B cell (primary cell): ENCODE results near the gene DDX10. TPM values are rescaled to one million over a fixed set of nuclear protein-coding genes. Genes with fewer than 3 reads are reported as not detected.

Experiments used
- ATAC-seq: fragments of 200-7000 bp; cut with Tn5 transposase; one replicate; pipeline ENCODE4 v1.10.0; 2021; ENCODE audit warnings: low read depth, mild to moderate bottlenecking, moderate number of reproducible peaks, moderate library complexity
- CTCF ChIA-PET: fragments of 350-600 bp; sonication (Branson Sonifier 250); formaldehyde crosslinking; loops from one replicate; lab custom pipeline; 2021; ENCODE audit warnings: antibody characterized with exemption, inconsistent platforms; lab: Charles Lee
- POLR2A ChIA-PET: fragments of 350-600 bp; sonication (Branson Sonifier 250); formaldehyde crosslinking; loops from one replicate; lab custom pipeline; 2021; ENCODE audit warnings: antibody characterized with exemption; lab: Charles Lee
- DNase-seq: peaks from one replicate; pipeline ENCODE4 v3.0.0; 2013
- H2AFZ ChIP-seq: 2 replicates; pipeline ENCODE4 v1.6.1; 2012; ENCODE audit warnings: mild to moderate bottlenecking, low read depth, low read length; ENCODE audit not compliant: insufficient read depth, poor library complexity, severe bottlenecking
- H3K27ac ChIP-seq, 2 donors: 1 replicate in 1 of 2; 2 replicates in 1 of 2; pipeline ENCODE4 v1.5.1; 2012 to 2013; ENCODE audit warnings: low read length in 2 of 2, mild to moderate bottlenecking in 2 of 2, moderate library complexity in 1 of 2
- H3K27me3 ChIP-seq, 4 experiments: fragments of 200-600 bp in 1 of 4; sonication (generic) in 1 of 4; replicated peaks in 1 of 4; 1 replicate in 2 of 4; 2 replicates in 2 of 4; pipeline versions ENCODE4 v1.6.1 to v1.7.0; 2013 to 2016; ENCODE audit warnings: low read length in 3 of 4, mild to moderate bottlenecking in 2 of 4, mixed read lengths in 1 of 4, moderate library complexity in 1 of 4; ENCODE audit not compliant: insufficient read depth in 4 of 4, control insufficient read depth in 3 of 4; ENCODE audit errors: control extremely low read depth in 1 of 4
- H3K36me3 ChIP-seq, 2 experiments: replicated peaks in 1 of 2; 1 replicate in 1 of 2; 2 replicates in 1 of 2; pipeline versions ENCODE4 v1.6.1 to v1.7.1; 2013; ENCODE audit warnings: low read length in 1 of 2; ENCODE audit not compliant: insufficient read depth in 2 of 2, control insufficient read depth in 1 of 2; ENCODE audit errors: control extremely low read depth in 1 of 2, extremely low read depth in 1 of 2
- H3K4me1 ChIP-seq, 2 donors: fragments of 200-600 bp in 1 of 2; sonication (generic) in 1 of 2; 1 replicate in 1 of 2; 2 replicates in 1 of 2; pipeline versions ENCODE4 v1.5.1 to v1.6.1; 2013 to 2017; ENCODE audit warnings: low read length in 2 of 2; ENCODE audit not compliant: control insufficient read depth in 2 of 2, insufficient read depth in 2 of 2
- H3K4me2 ChIP-seq: replicated peaks from 2 replicates; pipeline ENCODE3; 2012; ENCODE audit warnings: mild to moderate bottlenecking, low read depth, low read length; ENCODE audit not compliant: poor library complexity, severe bottlenecking
- H3K4me3 ChIP-seq, 5 experiments: fragments of 200-600 bp in 1 of 5; sonication (generic) in 1 of 5; 1 replicate in 3 of 5; 2 replicates in 2 of 5; pipeline versions ENCODE4 v1.5.1 to v1.7.0; 2011 to 2016; ENCODE audit warnings: low read length in 4 of 5, mild to moderate bottlenecking in 4 of 5, low read depth in 2 of 5, control low read depth in 1 of 5, moderate library complexity in 1 of 5; ENCODE audit not compliant: insufficient read depth in 1 of 5; ENCODE audit errors: control extremely low read depth in 1 of 5, extremely low read depth in 1 of 5
- H3K79me2 ChIP-seq: fragments of 200-600 bp; sonication (generic); one replicate; pipeline ENCODE4 v1.6.0; 2016; ENCODE audit warnings: low read length; ENCODE audit not compliant: control insufficient read depth, insufficient read depth
- H3K9ac ChIP-seq: fragments of 200-600 bp; sonication (generic); 2 replicates; pipeline ENCODE4 v1.6.1; 2017; ENCODE audit warnings: mild to moderate bottlenecking, low read length, moderate library complexity
- H3K9me3 ChIP-seq, 3 donors: one replicate each; pipeline versions ENCODE4 v1.6.1 to v1.7.1; 2013; ENCODE audit warnings: low read length in 2 of 3; ENCODE audit not compliant: control insufficient read depth in 2 of 3, insufficient read depth in 1 of 3; ENCODE audit errors: control extremely low read depth in 1 of 3
- H4K20me1 ChIP-seq: 2 replicates; pipeline ENCODE4 v1.6.0; 2012; ENCODE audit warnings: mild to moderate bottlenecking, low read length; ENCODE audit not compliant: insufficient read depth, control insufficient read depth, poor library complexity, severe bottlenecking
- H3K27ac Mint-ChIP-seq: one replicate; pipeline ENCODE4 v1.8.0; 2021; ENCODE audit warnings: mixed read lengths
- H3K27me3 Mint-ChIP-seq: one replicate; pipeline ENCODE4 v1.8.0; 2021; ENCODE audit warnings: mixed read lengths
- H3K4me1 Mint-ChIP-seq: one replicate; pipeline ENCODE4 v1.8.0; 2021; ENCODE audit warnings: mixed read lengths
- H3K4me3 Mint-ChIP-seq: one replicate; pipeline ENCODE4 v1.8.0; 2021; ENCODE audit warnings: mixed read lengths
- H3K9me3 Mint-ChIP-seq: one replicate; pipeline ENCODE4 v1.8.0; 2022; ENCODE audit warnings: mixed read lengths; ENCODE audit not compliant: insufficient read depth
- EZH2 ChIP-seq: IDR thresholded peaks from 2 replicates; pipeline ENCODE4 v1.6.1; 2012; ENCODE audit warnings: borderline replicate concordance, low read depth, mild to moderate bottlenecking, moderate library complexity, low read length; ENCODE audit not compliant: insufficient read depth, poor library complexity, severe bottlenecking
- WGBS: methylation state at CpG from one replicate; pipeline ENCODE4 v1.1.5; 2013; ENCODE audit warnings: missing lambda C conversion rate; ENCODE audit not compliant: insufficient coverage; 5-methylcytosine and 5-hydroxymethylcytosine counted together
- intact Hi-C: fragments of 100-400 bp; cut with micrococcal nuclease; formaldehyde crosslinking; loops from one replicate; pipeline ENCODE4 v1.10.0; 2022
- polyA plus RNA-seq: library from polyadenylated mRNA; depleted of rRNA; stranded (reverse); fragments of >200 nt; gene quantifications from 2 replicates; pipeline ENCODE4 v1.2.3, GENCODE V29; 2012
- total RNA-seq, 2 donors: library from RNA; stranded (reverse); fragments of 120-200 nt in 1 of 2; gene quantifications; 1 replicate in 1 of 2; 2 replicates in 1 of 2; pipeline versions ENCODE4 v1.2.3 to v1.2.4, GENCODE V29; 2013 to 2022
- TF ChIP-seq, protein P1 (sequence below): fragments of 200-600 bp; IDR thresholded peaks from one replicate; pipeline ENCODE4 v1.8.0; 2022; ENCODE audit warnings: antibody characterized with exemption, mild to moderate bottlenecking

DDX10 gene
- total and polyA plus RNA-seq, 2 donors (not counting 1 experiment from before 2014, with no cell fraction given) = 15.6 to 30.6 TPM

DNA sequence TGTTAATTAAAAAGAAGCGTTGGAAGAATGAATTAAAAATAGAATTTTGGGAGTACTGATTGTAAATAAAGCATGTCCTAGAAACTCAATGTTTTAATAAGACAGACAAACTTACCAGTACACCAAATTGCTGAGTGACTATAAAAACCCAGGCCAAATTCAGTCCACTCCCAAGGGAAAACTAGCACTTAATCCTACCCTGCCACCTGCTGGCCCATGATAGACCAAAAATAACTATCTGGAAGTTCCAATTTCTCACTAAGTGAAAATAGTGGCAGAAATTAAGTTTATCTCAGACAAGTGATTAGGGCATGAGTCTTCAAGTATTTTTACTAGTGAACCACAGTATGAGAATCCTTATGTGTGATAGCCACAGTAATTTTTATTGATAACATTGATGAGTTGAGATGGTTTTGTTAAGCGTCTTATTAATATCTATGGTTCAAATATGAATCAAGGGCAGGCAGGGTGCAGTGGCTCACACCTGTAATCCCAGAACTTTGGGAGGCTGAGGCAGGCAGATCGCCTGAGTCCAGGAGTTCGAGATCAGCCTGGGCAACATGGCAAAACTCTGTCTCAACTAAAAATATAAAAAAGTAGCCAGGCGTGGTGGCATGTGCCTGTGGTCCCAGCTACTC lies 9.8 kb upstream of the DDX10 start:
- H2AFZ ChIP-seq = no peak overlapping the region
- DNase-seq (peak; percentile 35), ATAC-seq (no peak)
- POLR2A ChIA-PET = no interaction called here
- no peaks in the 10 kb centered on the region for H4K20me1 ChIP-seq
- Mint-ChIP-seq H3K27ac (no peak overlapping the region), H3K9me3 (no peaks in the 10 kb centered on the region), H3K4me1 (peaks cover 4% of the 10 kb centered on the region), H3K27me3 (peaks cover 8% of the 10 kb centered on the region), H3K4me3 (no peak overlapping the region)
- no peaks in the 10 kb centered on the region for H3K79me2 ChIP-seq
- no peak overlapping the region for H3K27ac ChIP-seq
- H3K4me2 ChIP-seq = no peak overlapping the region
- H3K4me3 ChIP-seq = no peak overlapping the region
- no peaks in the 10 kb centered on the region for H3K27me3 ChIP-seq
- intact Hi-C loops = no loop called here
- no peak overlapping the region for H3K9ac ChIP-seq
- H3K36me3 ChIP-seq = no peaks in the 10 kb centered on the region
- CTCF ChIA-PET = interaction anchor here (0.9 to 1.4 kb wide), 4 partner anchors 9 to 536 kb away, joined by 3 read pairs; no protein-coding TSS in a partner anchor
- WGBS = 93% methylated on average over 2 of the region's 5 CpGs
- no peaks in the 10 kb centered on the region for H3K9me3 ChIP-seq
- no peaks in the 10 kb centered on the region for H3K4me1 ChIP-seq
- TF ChIP-seq, protein P1, sequence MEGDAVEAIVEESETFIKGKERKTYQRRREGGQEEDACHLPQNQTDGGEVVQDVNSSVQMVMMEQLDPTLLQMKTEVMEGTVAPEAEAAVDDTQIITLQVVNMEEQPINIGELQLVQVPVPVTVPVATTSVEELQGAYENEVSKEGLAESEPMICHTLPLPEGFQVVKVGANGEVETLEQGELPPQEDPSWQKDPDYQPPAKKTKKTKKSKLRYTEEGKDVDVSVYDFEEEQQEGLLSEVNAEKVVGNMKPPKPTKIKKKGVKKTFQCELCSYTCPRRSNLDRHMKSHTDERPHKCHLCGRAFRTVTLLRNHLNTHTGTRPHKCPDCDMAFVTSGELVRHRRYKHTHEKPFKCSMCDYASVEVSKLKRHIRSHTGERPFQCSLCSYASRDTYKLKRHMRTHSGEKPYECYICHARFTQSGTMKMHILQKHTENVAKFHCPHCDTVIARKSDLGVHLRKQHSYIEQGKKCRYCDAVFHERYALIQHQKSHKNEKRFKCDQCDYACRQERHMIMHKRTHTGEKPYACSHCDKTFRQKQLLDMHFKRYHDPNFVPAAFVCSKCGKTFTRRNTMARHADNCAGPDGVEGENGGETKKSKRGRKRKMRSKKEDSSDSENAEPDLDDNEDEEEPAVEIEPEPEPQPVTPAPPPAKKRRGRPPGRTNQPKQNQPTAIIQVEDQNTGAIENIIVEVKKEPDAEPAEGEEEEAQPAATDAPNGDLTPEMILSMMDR = peak; percentile 40
- TF ChIP-seq EZH2 = no peak

DNA sequence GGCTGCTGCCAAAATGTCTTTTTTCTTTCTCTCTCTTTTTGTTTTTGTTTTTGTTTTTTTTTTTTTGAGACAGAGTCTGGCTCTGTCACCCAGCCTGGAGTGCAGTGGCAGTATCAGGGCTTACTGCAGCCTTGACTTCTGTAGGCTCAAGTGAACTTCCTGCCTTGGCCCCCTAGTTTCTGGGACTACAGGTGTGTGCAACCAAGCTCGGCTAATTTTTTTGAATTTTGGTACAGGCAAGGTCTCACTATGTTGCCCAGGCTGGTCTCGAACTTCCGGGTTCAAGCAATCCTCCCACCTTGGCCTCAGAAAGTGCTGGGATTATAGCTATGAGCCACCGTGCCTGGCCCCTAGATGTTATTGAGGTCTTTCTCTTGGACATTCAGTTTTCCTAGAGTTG lies 2.2 kb upstream of the DDX10 start:
- no peaks in the 10 kb centered on the region for H3K27me3 ChIP-seq
- H2AFZ ChIP-seq = no peak overlapping the region
- ChIA-PET CTCF (interaction anchor here (2.9 kb wide), 1 partner anchor 14 kb away, joined by 17 read pairs; no protein-coding TSS in a partner anchor), POLR2A (no interaction called here)
- TF ChIP-seq, protein P1 = no peak
- TF ChIP-seq EZH2 = no peak
- peaks cover 9% of the 10 kb centered on the region for H3K27me3 Mint-ChIP-seq
- no peak overlapping the region for H3K27ac Mint-ChIP-seq
- no peak overlapping the region for H3K9ac ChIP-seq
- WGBS = 78% methylated on average over 3 of the region's 4 CpGs
- no peak overlapping the region for H3K27ac ChIP-seq
- no peak overlapping the region for H3K4me2 ChIP-seq
- peaks cover 34% of the 10 kb centered on the region for H3K79me2 ChIP-seq
- H3K4me1 Mint-ChIP-seq = peaks cover 38% of the 10 kb centered on the region
- peak overlapping the region; percentile 23 for H3K4me3 Mint-ChIP-seq
- intact Hi-C loops = loop anchor here (5.0 kb wide), 1 partner anchor 425 kb away; no protein-coding TSS in a partner anchor
- H3K4me1 ChIP-seq = peaks cover 28 to 29% of the 10 kb centered on the region in 2 donors
- ATAC-seq = no peak
- no peak overlapping the region for H3K4me3 ChIP-seq
- H3K9me3 Mint-ChIP-seq = no peaks in the 10 kb centered on the region
- H3K9me3 ChIP-seq = no peaks in the 10 kb centered on the region
- DNase-seq = peak; percentile 7
- peaks cover 14% of the 10 kb centered on the region for H4K20me1 ChIP-seq
- H3K36me3 ChIP-seq = peaks cover 0 to 8% of the 10 kb centered on the region in 2 experiments
